ENCODE data around the gene NFIA.

The NFIA gene

GRCh38 chr1:61082311-61083012 is at the start of gene NFIA:
TSS of gene NFIA (plus strand) at chr1:61082561.
- no peak for TF ChIP-seq JUND (IDR thresholded peaks at IDR 0.05; ENCODE audit: low read depth)
- peak; percentile 64 to 84 for DNase-seq (ENCODE audit: low read depth in 1 of 2, low spot score in 1 of 2)
- in situ Hi-C loops (cut with HindIII; ENCODE audit: low pct_unique_long_range_greater_than_20kb, low sequenced_read_pairs) = no loop called here

GRCh38 chr1:61035880-61036279 is 46.5 kb upstream of the NFIA start:
- DNase-seq (ENCODE audit: low read depth in 1 of 2, low spot score in 1 of 2) = peak in 1 of 2 experiments; percentile 19
- in situ Hi-C loops (cut with HindIII; ENCODE audit: low pct_unique_long_range_greater_than_20kb, low sequenced_read_pairs) = no loop called here

GRCh38 chr1:61042466-61043009 is 39.8 kb upstream of the NFIA start:
- in situ Hi-C loops (cut with HindIII; ENCODE audit: low pct_unique_long_range_greater_than_20kb, low sequenced_read_pairs) = no loop called here
- no peak for TF ChIP-seq JUND (IDR thresholded peaks at IDR 0.05; ENCODE audit: low read depth)
- DNase-seq (ENCODE audit: low read depth in 1 of 2, low spot score in 1 of 2) = no peak

More at GRCh38 chr1:61035880-61036279, 46.5 kb upstream of the NFIA start:
- no peak for TF ChIP-seq JUND (IDR thresholded peaks at IDR 0.05; ENCODE audit: low read depth)

GRCh38 chr1:61043010-61043820 is 39.1 kb upstream of the NFIA start:
- DNase-seq (ENCODE audit: low read depth in 1 of 2, low spot score in 1 of 2) = peak; percentile 73 to 83
- no peak for TF ChIP-seq JUND (IDR thresholded peaks at IDR 0.05; ENCODE audit: low read depth)
- in situ Hi-C loops (cut with HindIII; ENCODE audit: low pct_unique_long_range_greater_than_20kb, low sequenced_read_pairs) = no loop called here

GRCh38 chr1:61046434-61046833 is 35.9 kb upstream of the NFIA start:
- TF ChIP-seq JUND (IDR thresholded peaks at IDR 0.05; ENCODE audit: low read depth) = no peak
- no peak for DNase-seq (ENCODE audit: low read depth in 1 of 2, low spot score in 1 of 2)
- in situ Hi-C loops (cut with HindIII; ENCODE audit: low pct_unique_long_range_greater_than_20kb, low sequenced_read_pairs) = no loop called here

- in situ Hi-C loops (cut with HindIII; ENCODE audit: low pct_unique_long_range_greater_than_20kb, low sequenced_read_pairs) = no loop called here
- DNase-seq (ENCODE audit: low read depth in 1 of 2, low spot score in 1 of 2) = peak in 1 of 2 experiments; percentile 22
- TF ChIP-seq JUND (IDR thresholded peaks at IDR 0.05; ENCODE audit: low read depth) = no peak
Measured at GRCh38 chr1:61047061-61047460, 35.3 kb upstream of the NFIA start.

GRCh38 chr1:61049850-61050540 is 32.4 kb upstream of the NFIA start:
- TF ChIP-seq JUND (IDR thresholded peaks at IDR 0.05; ENCODE audit: low read depth) = no peak
- peak; percentile 77 to 92 for DNase-seq (ENCODE audit: low read depth in 1 of 2, low spot score in 1 of 2)
- in situ Hi-C loops (cut with HindIII; ENCODE audit: low pct_unique_long_range_greater_than_20kb, low sequenced_read_pairs) = no loop called here

GRCh38 chr1:61050541-61051442 is 31.6 kb upstream of the NFIA start:
- TF ChIP-seq JUND (IDR thresholded peaks at IDR 0.05; ENCODE audit: low read depth) = no peak
- DNase-seq (ENCODE audit: low read depth in 1 of 2, low spot score in 1 of 2) = peak in 1 of 2 experiments; percentile 47
- in situ Hi-C loops (cut with HindIII; ENCODE audit: low pct_unique_long_range_greater_than_20kb, low sequenced_read_pairs) = no loop called here

- no peak for TF ChIP-seq JUND (IDR thresholded peaks at IDR 0.05; ENCODE audit: low read depth)
- DNase-seq (ENCODE audit: low read depth in 1 of 2, low spot score in 1 of 2) = peak in 1 of 2 experiments; percentile 18
- in situ Hi-C loops (cut with HindIII; ENCODE audit: low pct_unique_long_range_greater_than_20kb, low sequenced_read_pairs) = no loop called here
Measured at GRCh38 chr1:61051443-61051718, 31.0 kb upstream of the NFIA start.

- no peak for TF ChIP-seq JUND (IDR thresholded peaks at IDR 0.05; ENCODE audit: low read depth)
- DNase-seq (ENCODE audit: low read depth in 1 of 2, low spot score in 1 of 2) = peak in 1 of 2 experiments; percentile 62
- in situ Hi-C loops (cut with HindIII; ENCODE audit: low pct_unique_long_range_greater_than_20kb, low sequenced_read_pairs) = no loop called here
Measured at GRCh38 chr1:61051719-61052394, 30.5 kb upstream of the NFIA start.

Data from T47D (cell line).